ENCODE measurements around the gene TPRN.
A peak's percentile ranks its signal among the peaks of the same experiment; 100 is the strongest.

The TPRN gene

DNA sequence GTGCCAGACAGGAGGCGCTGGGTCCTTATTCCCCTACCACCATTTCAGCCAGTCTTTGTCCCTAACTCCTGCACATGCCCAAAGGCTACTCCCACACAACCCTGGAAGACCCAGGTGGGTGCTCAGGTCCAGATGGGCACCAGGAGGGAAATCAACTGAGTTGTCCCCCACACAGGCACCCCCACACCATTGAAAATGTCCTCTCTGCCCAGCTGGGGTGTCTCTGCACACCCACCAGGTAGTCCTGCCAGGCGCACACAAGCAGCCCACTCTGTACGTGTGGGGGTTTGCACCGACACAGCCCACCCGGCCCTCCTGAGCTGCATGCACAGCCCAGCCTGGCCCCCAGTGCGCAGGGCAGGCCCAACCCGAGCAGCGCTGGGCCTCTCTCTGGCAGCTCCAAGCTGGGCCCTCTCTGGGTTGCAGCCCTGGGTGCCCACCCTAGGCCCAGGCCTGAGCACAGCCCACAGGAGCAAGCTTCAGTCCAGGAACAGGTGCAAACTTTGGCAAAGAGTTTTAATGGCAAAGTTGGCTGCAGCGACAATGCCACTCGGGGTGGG lies 19.3 kb upstream of the TPRN start:
- no peaks in the 10 kb centered on the region for H3K27me3 ChIP-seq (ENCODE audit: control insufficient read depth, insufficient read depth, low read length)
- TF ChIP-seq, protein P1, sequence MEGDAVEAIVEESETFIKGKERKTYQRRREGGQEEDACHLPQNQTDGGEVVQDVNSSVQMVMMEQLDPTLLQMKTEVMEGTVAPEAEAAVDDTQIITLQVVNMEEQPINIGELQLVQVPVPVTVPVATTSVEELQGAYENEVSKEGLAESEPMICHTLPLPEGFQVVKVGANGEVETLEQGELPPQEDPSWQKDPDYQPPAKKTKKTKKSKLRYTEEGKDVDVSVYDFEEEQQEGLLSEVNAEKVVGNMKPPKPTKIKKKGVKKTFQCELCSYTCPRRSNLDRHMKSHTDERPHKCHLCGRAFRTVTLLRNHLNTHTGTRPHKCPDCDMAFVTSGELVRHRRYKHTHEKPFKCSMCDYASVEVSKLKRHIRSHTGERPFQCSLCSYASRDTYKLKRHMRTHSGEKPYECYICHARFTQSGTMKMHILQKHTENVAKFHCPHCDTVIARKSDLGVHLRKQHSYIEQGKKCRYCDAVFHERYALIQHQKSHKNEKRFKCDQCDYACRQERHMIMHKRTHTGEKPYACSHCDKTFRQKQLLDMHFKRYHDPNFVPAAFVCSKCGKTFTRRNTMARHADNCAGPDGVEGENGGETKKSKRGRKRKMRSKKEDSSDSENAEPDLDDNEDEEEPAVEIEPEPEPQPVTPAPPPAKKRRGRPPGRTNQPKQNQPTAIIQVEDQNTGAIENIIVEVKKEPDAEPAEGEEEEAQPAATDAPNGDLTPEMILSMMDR (IDR thresholded peaks at IDR 0.05) = no peak

DNA sequence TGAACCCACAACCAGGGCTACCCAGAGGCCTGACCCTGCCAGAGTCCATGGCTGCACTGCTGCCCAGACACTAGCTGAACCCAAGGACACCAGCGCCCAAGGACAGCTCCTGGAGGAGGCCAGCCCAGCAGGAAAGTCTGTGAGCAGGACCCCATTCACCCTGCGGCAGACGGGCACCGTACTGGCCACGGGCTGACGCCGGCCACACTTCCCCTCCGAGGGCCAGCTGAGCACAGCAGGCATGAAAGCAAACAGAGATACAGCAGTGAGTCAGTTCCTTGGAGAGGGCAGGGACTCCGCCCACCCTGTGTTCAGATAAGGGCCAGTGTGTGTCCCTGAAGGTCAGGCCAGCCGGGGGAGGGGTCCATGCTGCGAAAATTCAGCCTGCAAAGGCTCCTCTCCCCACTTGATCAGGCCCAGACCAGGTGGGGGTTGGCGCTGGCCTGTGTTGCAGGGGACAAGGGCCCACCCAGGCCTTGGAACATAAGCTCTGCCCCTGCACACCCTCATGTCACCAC lies 18.3 kb upstream of the TPRN start:
- no peaks in the 10 kb centered on the region for H3K4me1 ChIP-seq
- no peaks in the 10 kb centered on the region for H3K36me3 ChIP-seq (ENCODE audit: control insufficient read depth, insufficient read depth, low read length)
- H3K9ac ChIP-seq = no peak overlapping the region
- TF ChIP-seq, protein P1 (IDR thresholded peaks at IDR 0.05) = no peak
- no peaks in the 10 kb centered on the region for H3K79me2 ChIP-seq
- no peaks in the 10 kb centered on the region for H3K9me3 ChIP-seq (ENCODE audit: control insufficient read depth, low read length)
- no peaks in the 10 kb centered on the region for H3K27me3 ChIP-seq (ENCODE audit: control insufficient read depth, insufficient read depth, low read length)
- H2AFZ ChIP-seq = no peak overlapping the region
- no peak overlapping the region for H3K27ac ChIP-seq
- no peak overlapping the region for H3K4me3 ChIP-seq (ENCODE audit: low read depth, low read length)
- H3K4me2 ChIP-seq (ENCODE audit: low read length) = no peak overlapping the region

More for the DNA sequence above, 19.3 kb upstream of the TPRN start:
- H3K9me3 ChIP-seq (ENCODE audit: control insufficient read depth, low read length) = no peaks in the 10 kb centered on the region
- H3K9ac ChIP-seq = no peak overlapping the region
- no peak overlapping the region for H2AFZ ChIP-seq
- H3K36me3 ChIP-seq (ENCODE audit: control insufficient read depth, insufficient read depth, low read length) = no peaks in the 10 kb centered on the region
- no peak overlapping the region for H3K27ac ChIP-seq
- H3K79me2 ChIP-seq = no peaks in the 10 kb centered on the region
- no peaks in the 10 kb centered on the region for H3K4me1 ChIP-seq
- no peak overlapping the region for H3K4me2 ChIP-seq (ENCODE audit: low read length)
- no peak overlapping the region for H3K4me3 ChIP-seq (ENCODE audit: low read depth, low read length)

DNA sequence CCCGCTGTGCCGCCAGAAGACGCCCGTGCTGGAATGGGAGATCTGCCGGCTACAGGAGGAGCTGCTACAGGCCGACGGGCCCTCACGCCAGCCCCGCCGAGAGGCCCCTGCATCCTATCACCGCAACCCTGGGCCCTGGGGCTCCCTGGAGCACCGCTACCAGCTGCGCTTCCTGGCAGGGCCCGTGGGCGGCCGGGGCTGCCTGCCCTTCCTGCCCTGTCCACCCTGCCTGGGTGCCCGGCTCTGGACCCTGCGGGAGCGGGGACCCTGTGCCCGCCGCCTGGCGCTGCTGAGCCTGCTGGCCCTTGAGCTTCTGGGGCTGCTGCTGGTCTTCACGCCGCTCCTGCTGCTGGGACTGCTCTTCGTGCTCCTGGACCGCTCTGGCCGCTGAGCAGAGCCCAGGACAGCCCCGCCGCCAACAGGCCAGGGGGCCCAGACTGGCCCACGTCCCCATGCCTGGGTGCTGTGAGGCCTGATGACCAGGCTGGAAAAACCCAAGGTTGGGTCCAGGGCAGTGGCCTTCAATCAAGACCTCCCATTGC lies 17.7 kb upstream of the TPRN start:
- Histone ChIP-seq H3K9ac (no peak overlapping the region), H3K27ac (no peak overlapping the region), H3K9me3 (ENCODE audit: control insufficient read depth, low read length) (no peaks in the 10 kb centered on the region), H3K4me1 (no peaks in the 10 kb centered on the region), H2AFZ (no peak overlapping the region), H3K27me3 (ENCODE audit: control insufficient read depth, insufficient read depth, low read length) (no peaks in the 10 kb centered on the region), H3K4me3 (ENCODE audit: low read depth, low read length) (no peak overlapping the region), H3K4me2 (ENCODE audit: low read length) (no peak overlapping the region), H3K79me2 (no peaks in the 10 kb centered on the region), H3K36me3 (ENCODE audit: control insufficient read depth, insufficient read depth, low read length) (no peaks in the 10 kb centered on the region)
- TF ChIP-seq, protein P1 (IDR thresholded peaks at IDR 0.05) = no peak

DNA sequence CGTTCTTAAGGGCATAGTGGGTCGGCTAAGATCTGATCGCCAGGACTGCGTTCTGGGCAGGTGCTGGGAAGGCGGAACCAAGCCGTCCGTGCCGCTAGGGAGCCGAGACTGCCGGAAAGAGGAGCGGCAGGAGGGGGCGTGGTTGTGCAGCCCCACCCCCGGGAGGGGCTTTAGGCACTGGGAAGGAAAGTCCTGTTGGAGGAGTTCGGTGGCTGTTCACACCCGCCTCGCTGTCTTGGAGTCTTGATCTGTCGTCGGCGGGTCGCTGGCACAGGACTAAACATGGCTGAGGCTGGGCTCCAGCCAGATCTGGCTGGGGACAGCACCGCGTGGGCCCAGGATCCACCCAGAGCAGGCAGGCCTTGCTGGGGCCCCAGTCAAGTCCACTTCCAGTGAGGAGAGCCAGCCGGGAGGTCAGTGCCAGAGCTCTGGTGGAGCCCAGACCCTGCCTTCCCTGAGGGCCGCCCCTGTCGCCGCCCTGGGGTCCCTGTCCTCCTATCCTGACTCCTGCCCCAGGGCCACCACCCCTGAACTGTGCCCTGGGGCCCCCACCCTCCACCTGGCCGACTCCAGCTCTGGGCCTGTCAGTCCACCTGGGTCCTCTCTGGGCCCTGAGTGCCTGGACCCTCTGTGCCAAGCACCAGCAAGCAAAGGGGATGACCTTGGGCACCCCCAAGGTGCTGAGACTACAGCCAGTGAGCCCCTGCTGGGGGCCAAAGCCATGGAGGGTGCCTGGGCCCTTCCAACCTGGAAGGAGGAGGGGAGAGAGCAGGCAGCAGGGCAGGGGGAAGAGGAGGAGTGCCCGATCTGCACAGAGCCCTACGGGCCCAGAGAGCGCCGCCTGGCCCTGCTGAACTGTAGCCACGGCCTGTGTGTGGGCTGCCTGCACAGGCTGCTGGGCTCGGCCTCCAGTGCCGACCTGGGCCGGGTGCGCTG lies 17.0 kb upstream of the TPRN start:
- Histone ChIP-seq H3K4me3 (ENCODE audit: low read depth, low read length) (peak overlapping the region; percentile 19), H3K9ac (no peak overlapping the region), H3K79me2 (no peaks in the 10 kb centered on the region), H3K36me3 (ENCODE audit: control insufficient read depth, insufficient read depth, low read length) (no peaks in the 10 kb centered on the region), H3K4me2 (ENCODE audit: low read length) (peak overlapping the region; percentile 45), H3K4me1 (no peaks in the 10 kb centered on the region), H3K27ac (no peak overlapping the region), H2AFZ (no peak overlapping the region), H3K27me3 (ENCODE audit: control insufficient read depth, insufficient read depth, low read length) (no peaks in the 10 kb centered on the region), H3K9me3 (ENCODE audit: control insufficient read depth, low read length) (no peaks in the 10 kb centered on the region)
- TF ChIP-seq, protein P1 (IDR thresholded peaks at IDR 0.05) = no peak
